GM12878 (cell line): ENCODE measurements around the gene MGAT5. TPM values are rescaled to one million over a fixed set of nuclear protein-coding genes. Genes with fewer than 3 reads are reported as not detected.

Experiments used
- ATAC-seq: fragments of 200-7000 bp; cut with Tn5 transposase; 3 replicates; pipeline ENCODE4 v1.9.1; 2020; ENCODE audit warnings: mild to moderate bottlenecking, moderate library complexity
- BruUV-seq: library from RNA; stranded (reverse); fragments of 400-500 nt; replicated peaks from 2 replicates; lab custom pipeline; 2021; lab: Mats Ljungman, UMichigan
- CTCF ChIA-PET: fragments of 300-600 bp; sonication (Branson Sonifier 250); formaldehyde crosslinking; extraction: SDS; loops from one replicate; lab custom pipeline; 2021; ENCODE audit warnings: inconsistent platforms; lab: Yijun Ruan, JAX
- POLR2A ChIA-PET: fragments of 350-600 bp; formaldehyde crosslinking; extraction: SDS; loops from one replicate; lab custom pipeline; 2021; ENCODE audit warnings: inconsistent platforms; lab: Charles Lee
- RAD21 ChIA-PET: fragments of 300-600 bp; sonication (Branson Sonifier 250); formaldehyde crosslinking; loops from one replicate; lab custom pipeline; 2023; ENCODE audit warnings: antibody characterized with exemption; ENCODE audit not compliant: unreplicated experiment; lab: Charles Lee
- SMC1A ChIA-PET: fragments of 300-600 bp; sonication (Branson Sonifier 250); formaldehyde crosslinking; loops from one replicate; lab custom pipeline; 2023; ENCODE audit not compliant: unreplicated experiment, uncharacterized antibody; lab: Charles Lee
- DNase-seq: peaks from one replicate; pipeline ENCODE4 v3.0.0-alpha.2; 2011; ENCODE audit warnings: low read depth, low spot score
- FAIRE-seq: peaks from 3 replicates; lab custom pipeline; 2011; peaks lifted over from hg19 to GRCh38; lab: Jason Lieb, UNC
- H2AFZ ChIP-seq: 2 replicates; pipeline ENCODE4 v1.6.0; 2011; ENCODE audit warnings: low read depth, low read length, control low read depth; ENCODE audit not compliant: control insufficient read depth
- H3K27ac ChIP-seq: 2 replicates; pipeline ENCODE4 v1.5.1; 2011; ENCODE audit warnings: control low read depth; ENCODE audit not compliant: control insufficient read depth, insufficient read depth
- H3K27me3 ChIP-seq, 2 experiments: replicated peaks in 1 of 2; 2 replicates each; pipeline versions ENCODE4 v1.6.0 to v1.6.1; 2011; ENCODE audit warnings: low read length in 1 of 2; ENCODE audit not compliant: control insufficient read depth in 2 of 2, insufficient read depth in 2 of 2
- H3K36me3 ChIP-seq, 2 experiments: 2 replicates each; pipeline ENCODE4 v1.5.1; 2011; ENCODE audit warnings: low read length in 1 of 2; ENCODE audit not compliant: control insufficient read depth in 2 of 2, insufficient read depth in 2 of 2
- H3K4me1 ChIP-seq: 2 replicates; pipeline ENCODE4 v1.6.1; 2011; ENCODE audit warnings: mild to moderate bottlenecking, low read length, moderate library complexity, mixed read lengths; ENCODE audit not compliant: control insufficient read depth, insufficient read depth
- H3K4me2 ChIP-seq: 2 replicates; pipeline ENCODE4 v1.6.0; 2011; ENCODE audit warnings: control low read depth; ENCODE audit not compliant: control insufficient read depth, insufficient read depth
- H3K4me3 ChIP-seq: fragments of 200-600 bp; sonication (generic); 2 replicates; pipeline ENCODE4 v1.5.1; 2016
- H3K79me2 ChIP-seq: 2 replicates; pipeline ENCODE4 v1.6.0; 2011; ENCODE audit warnings: low read length; ENCODE audit not compliant: control insufficient read depth, insufficient read depth
- H3K9ac ChIP-seq: 2 replicates; pipeline ENCODE4 v1.8.0; 2011; ENCODE audit warnings: low read length, control low read depth, mixed read lengths; ENCODE audit not compliant: control insufficient read depth, insufficient read depth
- H3K9me3 ChIP-seq: replicated peaks from 3 replicates; pipeline ENCODE4 v1.5.1; 2011; ENCODE audit warnings: mild to moderate bottlenecking, low read length; ENCODE audit not compliant: control insufficient read depth, insufficient read depth
- H4K20me1 ChIP-seq: 2 replicates; pipeline ENCODE4 v1.6.0; 2011; ENCODE audit not compliant: control insufficient read depth, insufficient read depth
- ASH2L ChIP-seq: fragments of 300-600, 200-600 bp; sonication (generic); IDR thresholded peaks from 2 replicates; pipeline ENCODE4 v1.6.1; 2017; ENCODE audit warnings: low read depth, mild to moderate bottlenecking, borderline replicate concordance
- BCLAF1 ChIP-seq: fragments of 450-650 bp; IDR thresholded peaks from 2 replicates; pipeline ENCODE4 v1.6.1; 2017; ENCODE audit warnings: antibody characterized with exemption, mild to moderate bottlenecking, moderate library complexity
- BMI1 ChIP-seq: fragments of 450-650 bp; IDR thresholded peaks from 2 replicates; pipeline ENCODE4 v1.6.1; 2016; ENCODE audit warnings: mild to moderate bottlenecking, moderate library complexity, borderline replicate concordance
- CHD4 ChIP-seq: fragments of 200-600 bp; sonication (generic); IDR thresholded peaks from 2 replicates; pipeline ENCODE4 v1.6.1; 2016; ENCODE audit warnings: mild to moderate bottlenecking
- E2F4 ChIP-seq: IDR thresholded peaks from 2 replicates; pipeline ENCODE4 v1.6.1; 2012; ENCODE audit warnings: low read depth, low read length, improper control_type of control experiment
- ELK1 ChIP-seq: IDR thresholded peaks from 2 replicates; pipeline ENCODE4 v1.6.1; 2012; ENCODE audit warnings: low read depth, low read length, improper control_type of control experiment
- HDAC6 ChIP-seq: fragments of 200-600 bp; sonication (generic); IDR thresholded peaks from one replicate; pipeline ENCODE4 v1.8.0; 2017; ENCODE audit warnings: antibody characterized with exemption; ENCODE audit not compliant: unreplicated experiment
- HSF1 ChIP-seq: fragments of 150-350 bp; IDR thresholded peaks from 2 replicates; pipeline ENCODE4 v1.6.1; 2014; ENCODE audit warnings: mild to moderate bottlenecking, low read depth, low read length
- MTA2 ChIP-seq: fragments of 450-650 bp; IDR thresholded peaks from 2 replicates; pipeline ENCODE4 v1.6.1; 2016; ENCODE audit warnings: low read depth, mild to moderate bottlenecking, moderate library complexity
- MXI1 ChIP-seq: fragments of 150-350 bp; IDR thresholded peaks from 2 replicates; pipeline ENCODE4 v1.6.1; 2011; ENCODE audit warnings: low read depth, mild to moderate bottlenecking, inconsistent platforms, low read length, improper control_type of control experiment
- MYB ChIP-seq: fragments of 150-350 bp; IDR thresholded peaks from 2 replicates; pipeline ENCODE4 v1.6.1; 2014; ENCODE audit warnings: mild to moderate bottlenecking, low read depth, low read length, borderline replicate concordance
- NR2C2 ChIP-seq: IDR thresholded peaks from 2 replicates; pipeline ENCODE4 v1.6.1; 2011; ENCODE audit warnings: borderline replicate concordance, low read depth; ENCODE audit not compliant: control insufficient read depth, insufficient read length
- PAX5 ChIP-seq: IDR thresholded peaks from 2 replicates; pipeline ENCODE4 v1.6.1; 2011; ENCODE audit warnings: low read depth, low read length, borderline replicate concordance
- WRNIP1 ChIP-seq: IDR thresholded peaks from 2 replicates; pipeline ENCODE4 v1.6.1; 2011; ENCODE audit warnings: low read depth, low read length, improper control_type of control experiment, borderline replicate concordance
- ZNF207 ChIP-seq: fragments of 450-650 bp; IDR thresholded peaks from 2 replicates; pipeline ENCODE4 v1.6.1; 2014; ENCODE audit warnings: antibody characterized with exemption, mild to moderate bottlenecking, borderline replicate concordance
- ZZZ3 ChIP-seq: IDR thresholded peaks from 2 replicates; pipeline ENCODE4 v1.6.1; 2011; ENCODE audit warnings: low read depth; ENCODE audit not compliant: control insufficient read depth, insufficient read length
- WGBS: methylation state at CpG from one replicate; pipeline ENCODE4 v1.1.6; 2016; ENCODE audit warnings: low lambda C conversion rate; ENCODE audit not compliant: insufficient replicate concordance, insufficient coverage; ENCODE audit errors: missing lambda C conversion rate; 5-methylcytosine and 5-hydroxymethylcytosine counted together
- in situ Hi-C: fragments of 300-500 bp; cut with MboI; formaldehyde crosslinking; loops from 9 replicates; pipeline ENCODE4 v1.14.3; 2018; ENCODE audit warnings: mixed read lengths
- intact Hi-C: fragments of 100-400 bp; cut with micrococcal nuclease; formaldehyde crosslinking; loops from one replicate; pipeline ENCODE4 v1.14.2; 2022; ENCODE audit not compliant: unreplicated experiment
- polyA plus RNA-seq, 11 experiments: library from polyadenylated mRNA; depleted of rRNA in 4 of 11; unstranded in 6 of 11; stranded (reverse) in 5 of 11; fragments of >200 nt; fragmentation: Nextera tagmentation in 4 of 11; fragmentation: Illumina TruSeq in 1 of 11; extraction: Ambion mirVana in 4 of 11; extraction: Trizol in 1 of 11; gene quantifications; 1 replicate in 1 of 11; 2 replicates in 10 of 11; pipeline versions ENCODE4 v1.2.1 to v1.2.3, GENCODE V29; 2011 to 2016; ENCODE audit warnings: inconsistent platforms in 2 of 11, missing spikeins in 2 of 11, low read depth in 1 of 11
- total RNA-seq, 4 experiments: library from RNA; depleted of rRNA in 3 of 4; stranded (reverse); fragments of >200 nt in 3 of 4; fragmentation: Illumina TruSeq in 1 of 4; extraction: Trizol in 1 of 4; gene quantifications; 2 replicates each; pipeline versions ENCODE4 v1.2.1 to v1.2.3, GENCODE V29; 2013 to 2021

The MGAT5 gene
- total and polyA plus RNA-seq, 10 of the 15 experiments (the other 5 are each of a cell fraction or from before 2014, with no cell fraction given), result 4.9 to 104 (median 36.2) TPM

GRCh38 chr2:134465228-134466105 is 211.6 kb downstream of the MGAT5 start:
- intact Hi-C loops, result no loop called here
- FAIRE-seq, result no peak
- CTCF ChIA-PET, result interaction anchor here (0.9 to 1.0 kb wide), 2 partner anchors 14 to 346 kb away, joined by 3 read pairs; no protein-coding TSS in a partner anchor
- TF ChIP-seq ASH2L, result no peak
- no peak for TF ChIP-seq HDAC6
- TF ChIP-seq ELK1, result no peak
- no peak for TF ChIP-seq HSF1
- TF ChIP-seq CHD4, result no peak
- TF ChIP-seq NR2C2, result no peak
- no peak for TF ChIP-seq MYB
- no peak for TF ChIP-seq E2F4
- no peak for TF ChIP-seq MTA2
- no peak for TF ChIP-seq WRNIP1
- no peak for TF ChIP-seq MXI1
- TF ChIP-seq BCLAF1, result no peak
- TF ChIP-seq PAX5, result no peak
- TF ChIP-seq ZNF207, result no peak
- TF ChIP-seq BMI1, result no peak
- TF ChIP-seq ZZZ3, result no peak

More at GRCh38 chr2:134465228-134466105, 211.6 kb downstream of the MGAT5 start:
- Histone ChIP-seq H2AFZ (no peak overlapping the region), H3K36me3 (no peaks in the 10 kb centered on the region), H3K9me3 (no peaks in the 10 kb centered on the region), H3K4me1 (no peaks in the 10 kb centered on the region), H3K4me3 (no peak overlapping the region), H3K27ac (no peak overlapping the region), H3K9ac (no peak overlapping the region), H3K79me2 (no peaks in the 10 kb centered on the region), H3K27me3 (no peaks in the 10 kb centered on the region), H4K20me1 (no peaks in the 10 kb centered on the region), H3K4me2 (no peak overlapping the region)
- in situ Hi-C loops, result no loop called here
- BruUV-seq, result no TSS peak
- DNase-seq (no peak), ATAC-seq (peak; percentile 21; the same call in 1 of the 3 replicates)
- ChIA-PET SMC1A (interaction anchor here (1.1 kb wide), 1 partner anchor 585 kb away, joined by 4 read pairs; no protein-coding TSS in a partner anchor), POLR2A (interaction anchor here (0.6 kb wide), 1 partner anchor 40 kb away, joined by 3 read pairs; no protein-coding TSS in a partner anchor), RAD21 (interaction anchor here (1.0 kb wide), 1 partner anchor 433 kb away, joined by 3 read pairs; no protein-coding TSS in a partner anchor)
- WGBS, result 43% methylated on average over 6 of the region's 6 CpGs
